ENCODE measurements around the gene EXOC6B. TPM values are rescaled to one million over a fixed set of nuclear protein-coding genes. Genes with fewer than 3 reads are reported as not detected.

Gene EXOC6B
- total and polyA plus RNA-seq, 3 donors from 2014 or later: 27.7 to 45.2 (median 31.7) TPM

DNA sequence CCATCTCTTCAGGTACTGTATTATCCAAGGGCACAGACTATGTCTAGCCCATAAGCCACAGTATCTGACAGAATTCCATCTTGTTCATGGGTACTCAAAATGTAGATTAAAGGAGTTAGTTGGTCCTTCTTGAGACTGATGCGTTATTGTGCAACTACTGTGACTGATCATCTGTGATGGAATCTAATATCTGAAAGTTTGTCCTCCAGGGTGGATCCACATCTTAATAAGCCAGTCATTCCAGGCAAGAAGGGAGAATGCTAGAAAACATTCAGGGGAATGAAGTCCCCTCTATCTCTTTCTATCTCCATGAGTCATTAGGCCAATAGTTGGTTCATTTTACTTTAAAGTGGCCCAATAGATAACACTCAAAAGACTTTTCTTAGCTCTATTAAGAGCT lies 252.6 kb downstream of the EXOC6B start:
- no peaks in the 10 kb centered on the region for H3K4me1 ChIP-seq
- TF ChIP-seq POLR2A (IDR thresholded peaks at IDR 0.05): no peak
- TF ChIP-seq, protein P1, sequence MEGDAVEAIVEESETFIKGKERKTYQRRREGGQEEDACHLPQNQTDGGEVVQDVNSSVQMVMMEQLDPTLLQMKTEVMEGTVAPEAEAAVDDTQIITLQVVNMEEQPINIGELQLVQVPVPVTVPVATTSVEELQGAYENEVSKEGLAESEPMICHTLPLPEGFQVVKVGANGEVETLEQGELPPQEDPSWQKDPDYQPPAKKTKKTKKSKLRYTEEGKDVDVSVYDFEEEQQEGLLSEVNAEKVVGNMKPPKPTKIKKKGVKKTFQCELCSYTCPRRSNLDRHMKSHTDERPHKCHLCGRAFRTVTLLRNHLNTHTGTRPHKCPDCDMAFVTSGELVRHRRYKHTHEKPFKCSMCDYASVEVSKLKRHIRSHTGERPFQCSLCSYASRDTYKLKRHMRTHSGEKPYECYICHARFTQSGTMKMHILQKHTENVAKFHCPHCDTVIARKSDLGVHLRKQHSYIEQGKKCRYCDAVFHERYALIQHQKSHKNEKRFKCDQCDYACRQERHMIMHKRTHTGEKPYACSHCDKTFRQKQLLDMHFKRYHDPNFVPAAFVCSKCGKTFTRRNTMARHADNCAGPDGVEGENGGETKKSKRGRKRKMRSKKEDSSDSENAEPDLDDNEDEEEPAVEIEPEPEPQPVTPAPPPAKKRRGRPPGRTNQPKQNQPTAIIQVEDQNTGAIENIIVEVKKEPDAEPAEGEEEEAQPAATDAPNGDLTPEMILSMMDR (IDR thresholded peaks at IDR 0.05): no peak
- H3K27me3 ChIP-seq: no peaks in the 10 kb centered on the region
- no peak overlapping the region for H3K4me3 ChIP-seq
- no peaks in the 10 kb centered on the region for H3K9me3 ChIP-seq
- intact Hi-C loops (cut with DNase I; ENCODE audit: low total_unique reads): no loop called here
- H3K36me3 ChIP-seq (ENCODE audit: low read depth, missing control alignments): no peaks in the 10 kb centered on the region
- H3K27ac ChIP-seq: no peak overlapping the region
- no peak for DNase-seq
- 60 to 73% methylated on average over 1 of the region's 1 CpG for WGBS, 2 donors

DNA sequence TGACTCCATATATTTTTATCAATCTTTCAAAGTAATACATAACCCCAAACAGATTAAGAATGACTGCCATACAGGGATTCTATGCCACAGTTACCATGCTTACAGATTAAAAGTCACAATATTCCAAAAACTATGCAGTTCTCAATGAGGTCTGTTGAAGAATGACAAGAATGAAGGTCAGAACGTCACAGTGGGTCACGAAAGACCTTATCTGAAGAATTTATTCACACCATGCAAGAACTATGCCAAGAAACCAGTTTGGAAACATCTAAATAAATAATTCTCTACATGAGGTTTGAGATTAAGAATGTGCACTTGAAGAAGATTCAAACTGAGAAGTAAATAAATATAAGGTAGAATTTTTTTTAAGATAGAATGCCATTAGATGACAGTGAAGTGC lies 253.3 kb downstream of the EXOC6B start:
- H3K36me3 ChIP-seq (ENCODE audit: low read depth, missing control alignments): no peaks in the 10 kb centered on the region
- intact Hi-C loops (cut with DNase I; ENCODE audit: low total_unique reads): no loop called here
- no peak for DNase-seq
- H3K9me3 ChIP-seq: no peaks in the 10 kb centered on the region
- WGBS, 2 donors: 49% methylated on average over 2 of the region's 2 CpGs
- no peaks in the 10 kb centered on the region for H3K4me1 ChIP-seq
- TF ChIP-seq POLR2A (IDR thresholded peaks at IDR 0.05): no peak
- TF ChIP-seq, protein P1 (IDR thresholded peaks at IDR 0.05): no peak
- H3K27me3 ChIP-seq: no peaks in the 10 kb centered on the region
- H3K4me3 ChIP-seq: no peak overlapping the region
- H3K27ac ChIP-seq: no peak overlapping the region

- Histone ChIP-seq H3K27me3 (no peaks in the 10 kb centered on the region), H3K36me3 (ENCODE audit: low read depth, missing control alignments) (no peaks in the 10 kb centered on the region), H3K27ac (no peak overlapping the region), H3K4me3 (no peak overlapping the region), H3K4me1 (no peaks in the 10 kb centered on the region), H3K9me3 (no peaks in the 10 kb centered on the region)
- DNase-seq: no peak
- 91 to 92% methylated on average over 1 of the region's 1 CpG for WGBS, 2 donors
- intact Hi-C loops (cut with DNase I; ENCODE audit: low total_unique reads): no loop called here
- no peak for TF ChIP-seq POLR2A (IDR thresholded peaks at IDR 0.05)
- TF ChIP-seq, protein P1 (IDR thresholded peaks at IDR 0.05): no peak
Observed at GRCh38 chr2:72570413-72570812, 255.4 kb downstream of the EXOC6B start.

DNA sequence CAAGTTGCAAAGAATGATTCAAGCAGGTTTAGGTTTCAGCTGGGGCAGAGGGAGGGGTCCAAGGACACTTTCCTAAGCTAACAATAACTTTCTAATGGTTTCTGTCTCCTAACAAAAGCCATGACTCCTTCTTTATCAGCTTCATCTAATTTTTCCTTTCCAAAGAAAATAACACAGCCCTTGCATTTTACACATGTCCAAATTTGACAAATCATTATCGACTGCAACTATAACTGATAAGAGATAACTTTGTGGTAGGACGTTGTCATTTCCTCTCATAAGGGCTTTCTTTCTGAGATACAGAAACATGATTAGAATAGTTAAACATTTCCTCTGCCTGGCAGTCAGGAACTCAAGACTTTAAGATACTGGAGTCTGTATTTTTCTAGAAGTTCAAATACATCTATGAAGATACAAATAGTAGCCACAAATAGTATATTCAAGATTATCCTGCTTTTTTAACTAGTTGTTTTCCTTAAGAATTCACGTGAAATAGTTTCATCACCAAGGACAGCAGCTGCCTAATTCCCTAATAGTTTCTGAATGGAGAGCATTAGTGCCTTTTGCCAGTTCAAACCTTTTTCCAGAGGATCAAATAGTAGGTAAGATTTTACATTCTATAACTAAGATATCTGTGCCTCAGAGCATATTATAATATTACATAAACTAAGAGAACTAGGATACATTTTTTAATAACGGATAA lies 263.2 kb downstream of the EXOC6B start:
- H3K27ac ChIP-seq: no peak overlapping the region
- intact Hi-C loops (cut with DNase I; ENCODE audit: low total_unique reads): no loop called here
- 48 to 55% methylated on average over 4 of the region's 4 CpGs for WGBS, 2 donors

More for the DNA sequence above, 263.2 kb downstream of the EXOC6B start:
- DNase-seq: no peak
- no peak for TF ChIP-seq POLR2A (IDR thresholded peaks at IDR 0.05)
- TF ChIP-seq, protein P1 (IDR thresholded peaks at IDR 0.05): no peak
- H3K36me3 ChIP-seq (ENCODE audit: low read depth, missing control alignments): no peaks in the 10 kb centered on the region
- no peak overlapping the region for H3K4me3 ChIP-seq
- no peaks in the 10 kb centered on the region for H3K27me3 ChIP-seq
- H3K4me1 ChIP-seq: no peaks in the 10 kb centered on the region
- no peaks in the 10 kb centered on the region for H3K9me3 ChIP-seq
